NCI-H1930 (cell line): ENCODE measurements around the gene INPP4B.
"Not testable (repeated sequence)": the region's sequence is repeated elsewhere in the genome, so short reads cannot be mapped to it uniquely, and the experiment has no call there.

ENCODE experiments used
- DNase-seq, 2 experiments: peaks; one replicate each; lab custom pipeline; 2025; lab: John Stamatoyannopoulos, UW

The INPP4B gene

GRCh38 chr4:142683503-142683902, 162.6 kb downstream of the INPP4B start:
- DNase-seq = no peak

DNA sequence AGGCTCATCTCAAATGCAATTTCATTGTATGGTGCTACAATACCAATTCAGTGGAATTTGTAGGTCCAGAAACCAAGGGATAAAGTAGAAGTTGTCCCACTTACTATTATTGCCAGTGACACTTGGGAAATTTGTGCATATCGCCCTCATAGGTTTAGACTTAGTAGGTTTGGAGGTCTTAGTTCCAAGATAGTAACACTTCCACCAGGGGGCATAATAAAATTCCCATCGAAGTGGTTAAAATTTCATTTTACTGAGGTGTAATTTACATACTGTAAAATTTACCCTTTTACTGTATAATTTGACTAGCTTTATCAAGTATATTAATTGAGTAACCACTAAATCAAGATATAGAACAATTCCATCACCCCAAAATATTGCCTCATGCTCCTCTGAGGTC, 174.6 kb downstream of the INPP4B start:
- no peak for DNase-seq

DNA sequence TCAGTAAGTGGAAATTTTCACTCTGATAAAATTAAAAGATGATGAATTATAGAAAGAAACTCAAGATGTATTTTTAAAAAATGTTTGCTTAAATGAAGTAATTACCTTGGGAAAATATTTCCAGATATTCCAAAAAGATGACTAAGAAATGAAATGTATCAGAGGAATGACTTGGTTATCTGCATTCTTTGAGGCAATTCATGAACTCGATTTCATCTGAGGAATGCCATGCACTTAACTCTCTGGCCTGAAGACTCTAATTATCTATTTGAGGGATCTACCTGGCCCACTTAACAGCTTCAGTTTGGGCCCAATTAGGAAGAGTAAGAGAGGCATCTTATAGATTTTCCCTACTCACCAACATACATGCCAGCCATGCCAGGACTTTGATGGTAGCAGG, 182.3 kb downstream of the INPP4B start:
- DNase-seq = no peak

DNA sequence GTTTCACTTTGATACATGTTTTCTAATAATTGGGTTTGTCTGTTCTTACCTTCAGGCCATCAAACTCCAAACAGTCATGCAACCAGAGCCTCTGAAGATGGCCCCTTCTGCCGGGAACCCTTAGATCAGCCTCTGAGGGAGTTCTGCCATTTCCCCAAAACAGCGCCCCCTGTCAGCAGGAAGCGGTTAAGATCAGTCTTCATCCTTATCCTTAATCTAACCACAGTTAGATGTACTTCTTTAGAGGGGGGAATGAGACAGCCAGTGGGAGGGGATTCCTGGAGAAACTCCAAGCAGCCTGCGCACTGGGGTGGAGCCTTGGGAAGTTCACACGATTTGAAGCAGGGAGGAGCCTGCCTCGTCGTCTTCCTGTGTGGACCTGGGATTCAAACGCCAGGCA, 185.4 kb downstream of the INPP4B start:
- no peak for DNase-seq

- DNase-seq = no peak
Observed at GRCh38 chr4:142656178-142656577, 189.9 kb downstream of the INPP4B start.

DNA sequence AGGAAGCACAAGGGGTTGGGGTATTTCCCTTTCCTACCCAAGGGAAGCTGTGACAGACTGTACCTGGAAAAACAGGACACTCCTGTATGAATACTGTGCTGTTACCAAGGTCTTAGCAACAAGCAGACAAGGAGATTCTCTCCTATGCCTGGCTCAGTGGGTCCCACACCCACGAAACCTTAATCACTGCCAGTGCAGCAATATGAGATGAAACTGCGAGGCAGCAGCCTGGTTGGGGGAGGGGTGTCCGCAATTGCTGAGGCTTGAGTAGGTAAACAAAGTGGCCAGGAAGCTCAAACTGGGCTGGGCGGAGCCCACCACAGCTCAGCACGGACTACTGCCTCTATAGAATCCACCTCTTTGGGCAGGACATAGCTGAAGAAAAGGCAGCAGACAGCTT, 197.7 kb downstream of the INPP4B start:
- DNase-seq = no peak

DNA sequence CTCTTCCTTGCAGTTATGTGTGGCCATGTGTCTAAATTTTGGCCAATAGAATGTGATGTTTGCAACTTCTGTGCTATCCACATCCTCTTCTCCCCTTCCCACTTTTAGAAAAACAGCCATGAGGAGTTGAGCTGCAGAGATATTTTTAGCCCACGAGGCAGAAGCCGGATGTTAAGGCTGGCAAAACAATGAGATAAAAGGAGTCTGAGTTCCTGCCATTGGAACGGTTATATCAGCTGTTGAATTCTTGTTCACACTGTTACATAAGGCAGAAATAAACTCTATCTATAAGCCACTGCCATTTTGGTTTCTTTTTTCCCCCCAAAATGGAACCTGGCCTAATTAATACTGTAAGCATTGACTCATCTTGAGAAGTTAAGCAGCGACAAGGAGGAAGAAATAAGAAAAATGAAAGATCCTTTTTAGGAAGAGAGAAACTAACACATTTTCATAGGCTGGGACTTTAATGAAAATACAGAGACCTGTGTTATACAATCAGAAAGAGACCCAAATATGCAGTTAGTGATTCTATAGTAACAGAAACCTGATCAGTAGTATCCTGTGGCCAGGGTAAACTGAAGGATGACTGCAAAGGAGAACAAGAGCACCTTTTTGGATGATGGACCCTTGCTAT, 200.5 kb downstream of the INPP4B start:
- no peak for DNase-seq

DNA sequence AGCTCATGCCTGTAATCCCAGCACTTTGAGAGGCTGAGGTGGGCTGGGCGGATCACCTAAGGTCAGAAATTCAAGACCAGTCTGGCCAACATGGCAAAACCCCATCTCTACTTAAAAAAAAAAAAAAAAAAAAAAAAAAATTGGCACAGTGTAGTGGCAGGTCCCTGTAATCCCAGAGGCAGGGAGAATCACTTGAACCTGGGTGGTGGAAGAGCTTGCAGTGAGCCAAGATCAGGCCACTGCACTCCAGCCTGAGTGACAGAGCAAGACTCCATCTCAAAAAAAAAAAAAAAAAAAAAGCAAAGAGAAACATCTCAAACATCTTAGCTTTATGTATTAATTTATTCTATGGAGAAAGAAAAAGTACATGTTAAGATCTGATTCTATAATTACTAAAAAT, 201.5 kb downstream of the INPP4B start:
- not testable (repeated sequence) for DNase-seq

DNA sequence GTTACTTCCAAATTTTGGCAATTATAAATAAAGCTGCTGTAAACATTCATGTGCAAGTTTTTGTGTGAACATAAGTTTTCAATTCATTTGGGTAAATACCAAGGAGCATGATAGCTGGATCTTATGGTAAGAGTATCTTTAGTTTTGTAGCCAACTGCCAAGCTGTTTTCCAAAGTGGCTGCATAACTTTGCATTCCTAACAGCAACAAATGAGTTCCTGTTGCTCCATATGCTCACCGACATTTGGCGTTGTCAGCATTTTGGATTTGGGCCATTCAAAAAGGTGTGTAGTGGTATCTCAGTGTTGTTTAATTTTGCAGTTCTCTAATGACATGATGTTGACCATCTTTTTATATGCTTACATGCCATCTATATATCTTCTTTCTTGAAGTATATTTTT, 208.5 kb downstream of the INPP4B start:
- no peak for DNase-seq

- DNase-seq = no peak
Observed at GRCh38 chr4:142631836-142632235, 214.3 kb downstream of the INPP4B start.

DNA sequence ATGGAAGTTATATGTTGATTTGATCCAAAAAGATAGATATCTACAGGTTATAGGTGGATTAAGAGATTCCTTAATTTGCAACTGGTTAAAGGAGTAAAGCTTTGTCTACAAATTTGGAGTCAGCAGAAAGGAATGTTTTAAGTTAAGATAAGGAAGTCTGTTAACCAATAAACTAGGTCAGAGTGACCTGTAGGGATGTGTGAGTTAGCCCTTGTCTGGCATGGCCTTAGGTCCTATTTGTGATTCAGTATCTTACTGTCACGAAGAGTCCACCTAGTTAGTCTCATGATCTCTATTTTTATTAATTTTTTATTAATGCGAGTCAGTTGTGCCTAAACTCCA, 230.8 kb downstream of the INPP4B start:
- no peak for DNase-seq

DNA sequence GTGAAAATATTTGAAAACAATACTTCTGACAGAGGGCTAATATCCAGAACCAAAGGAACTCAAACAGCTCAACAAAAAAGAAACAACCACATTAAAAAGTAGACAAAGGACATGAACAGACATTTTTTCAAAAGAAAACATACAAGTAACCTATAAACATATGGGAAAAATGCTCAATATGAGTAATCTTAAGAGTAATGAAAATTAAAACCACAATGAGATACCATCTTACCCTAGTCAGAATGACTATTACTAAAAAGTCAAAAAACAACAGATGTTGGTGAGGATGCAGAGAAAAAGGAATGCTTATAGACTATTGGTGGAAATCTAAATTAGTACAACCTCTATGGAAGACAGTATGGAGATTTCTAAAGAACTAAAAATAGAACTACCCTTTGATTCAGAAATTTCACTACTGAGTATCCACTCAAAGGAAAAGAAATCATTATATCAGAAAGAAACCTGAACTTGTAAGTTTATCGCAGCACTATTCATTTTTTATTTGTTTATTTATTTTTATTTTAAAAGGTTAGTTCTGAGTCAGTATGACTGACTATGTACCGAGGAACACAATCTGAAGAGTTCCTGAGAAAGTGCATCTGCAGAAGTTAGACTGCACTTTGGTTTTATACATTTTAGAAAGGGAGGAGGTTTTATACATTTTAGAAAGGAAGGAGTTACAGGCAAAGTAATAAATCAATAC, 231.3 kb downstream of the INPP4B start:
- no peak for DNase-seq

- no peak for DNase-seq
Observed at GRCh38 chr4:142607976-142608375, 238.1 kb downstream of the INPP4B start.

- DNase-seq = no peak
Observed at GRCh38 chr4:142600952-142601351, 245.1 kb downstream of the INPP4B start.

DNA sequence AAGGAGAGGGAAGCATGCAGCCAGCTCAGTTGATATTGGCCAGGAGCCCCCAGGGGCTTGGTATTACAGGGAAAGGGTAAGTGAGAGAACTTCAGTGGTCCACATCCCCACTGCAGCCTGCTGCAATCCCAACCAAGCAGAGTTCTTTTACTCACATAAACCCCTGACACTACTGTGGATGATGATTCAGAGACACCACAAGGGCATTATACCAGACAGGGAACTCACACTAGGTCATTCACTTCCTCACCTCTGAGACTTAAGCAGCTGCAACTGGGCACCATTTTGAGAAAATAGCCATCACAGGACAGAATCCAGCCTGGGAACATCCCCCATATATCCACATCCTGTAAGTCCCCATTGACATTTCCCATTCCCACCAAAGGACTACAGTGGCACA, 248.0 kb downstream of the INPP4B start:
- DNase-seq = no peak

GRCh38 chr4:142596595-142596994, 249.5 kb downstream of the INPP4B start:
- DNase-seq = no peak

DNA sequence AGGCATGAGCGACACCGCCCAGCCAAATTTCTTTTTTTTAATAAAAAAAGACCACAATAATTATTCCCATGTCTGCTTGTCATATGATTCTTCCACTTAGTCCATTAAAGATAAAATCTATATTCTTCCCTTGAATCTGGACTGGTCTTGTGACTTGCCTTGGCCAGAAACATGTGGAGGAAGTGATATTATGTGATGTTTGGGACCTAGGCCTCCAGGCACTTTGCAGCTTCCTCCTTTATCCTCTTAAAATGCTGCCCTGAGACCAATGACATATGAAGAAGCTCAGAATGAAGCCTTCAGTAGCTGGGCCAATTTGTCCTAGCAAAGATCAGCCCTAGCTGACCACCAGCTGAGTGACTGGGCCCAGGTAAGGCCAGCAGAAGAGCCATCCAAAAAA, 250.0 kb downstream of the INPP4B start:
- DNase-seq = no peak

- DNase-seq = no peak
Observed at GRCh38 chr4:142595222-142595871, 250.8 kb downstream of the INPP4B start.

GRCh38 chr4:142585411-142585810, 260.7 kb downstream of the INPP4B start:
- DNase-seq = no peak

DNA sequence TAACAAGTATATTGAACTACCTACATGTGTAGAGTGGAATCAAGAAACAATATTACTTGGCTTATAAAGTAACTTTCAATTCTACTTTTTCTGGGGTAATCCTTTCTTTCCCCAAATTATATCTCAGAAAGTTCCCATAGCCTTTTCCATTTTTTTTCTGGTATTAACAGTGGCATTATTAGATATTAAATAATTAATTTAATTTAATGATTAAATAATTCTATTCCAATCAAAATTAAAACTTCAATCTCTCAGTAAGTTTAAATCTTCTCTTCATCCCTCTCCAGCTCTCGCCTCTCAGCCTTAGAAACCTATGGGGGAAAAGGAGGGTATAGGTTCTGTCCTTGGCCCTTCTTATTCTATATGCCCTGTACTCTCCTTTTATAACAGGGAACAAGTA, 262.4 kb downstream of the INPP4B start:
- no peak for DNase-seq

DNA sequence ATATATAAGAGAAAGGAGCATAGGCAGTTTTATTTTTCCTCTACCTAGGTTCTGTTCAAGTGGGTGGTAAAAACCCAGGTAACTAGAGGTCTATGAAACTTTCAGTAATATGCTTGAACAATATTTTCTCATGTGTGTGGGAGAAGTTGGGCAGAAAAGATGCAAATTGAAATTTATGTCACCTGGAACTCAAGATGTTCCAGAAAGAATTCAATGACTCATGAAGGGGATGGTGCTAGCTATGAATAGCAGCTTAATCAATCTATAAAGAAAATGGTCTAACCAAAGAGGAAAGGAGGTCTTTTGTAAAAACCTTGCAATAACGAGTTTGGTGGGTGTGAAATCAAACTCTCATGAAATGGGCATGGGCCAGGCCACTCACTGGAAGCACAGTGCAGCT, 263.8 kb downstream of the INPP4B start:
- DNase-seq = no peak

GRCh38 chr4:142581881-142582280, 264.2 kb downstream of the INPP4B start:
- DNase-seq = no peak

DNA sequence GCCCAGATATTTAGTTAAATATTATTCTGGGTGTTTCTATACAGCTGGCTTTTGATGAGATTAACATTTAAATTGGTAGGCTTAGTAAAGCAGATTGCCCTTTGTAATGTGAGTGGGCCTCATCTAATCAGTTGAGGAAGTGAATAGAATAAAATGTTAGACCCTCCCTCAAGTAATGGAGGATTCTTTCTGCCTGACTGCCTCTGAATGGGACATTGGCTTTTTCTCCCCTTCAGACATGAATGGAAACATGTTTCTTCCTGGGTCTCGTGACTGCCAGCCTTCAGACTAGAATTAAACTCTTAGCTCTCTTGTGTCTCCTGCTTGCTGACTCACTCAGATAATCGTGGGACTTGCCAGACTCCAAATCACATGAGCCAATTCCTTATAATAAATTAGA, 266.7 kb downstream of the INPP4B start:
- no peak for DNase-seq

DNA sequence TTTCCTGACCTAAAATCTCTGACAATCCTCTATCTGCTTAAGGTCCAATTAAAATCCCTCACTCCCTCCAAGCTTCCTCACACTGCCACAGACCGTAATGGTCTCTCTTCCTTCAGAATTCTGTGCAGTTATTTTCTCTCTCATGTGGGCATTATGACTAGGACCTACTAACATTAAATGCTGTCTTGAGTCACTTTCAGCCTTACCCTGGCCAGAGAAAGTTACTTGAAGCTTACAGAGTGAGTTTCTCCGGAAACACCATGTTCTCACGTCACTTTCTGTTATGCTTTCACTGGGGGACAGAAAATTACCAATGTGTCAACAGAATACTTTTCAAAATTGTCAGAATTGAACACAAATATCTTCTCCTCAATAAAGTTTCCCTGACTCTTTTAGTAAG, 271.8 kb downstream of the INPP4B start:
- DNase-seq = no peak
